ENCODE results near the gene GNRHR.

DNA sequence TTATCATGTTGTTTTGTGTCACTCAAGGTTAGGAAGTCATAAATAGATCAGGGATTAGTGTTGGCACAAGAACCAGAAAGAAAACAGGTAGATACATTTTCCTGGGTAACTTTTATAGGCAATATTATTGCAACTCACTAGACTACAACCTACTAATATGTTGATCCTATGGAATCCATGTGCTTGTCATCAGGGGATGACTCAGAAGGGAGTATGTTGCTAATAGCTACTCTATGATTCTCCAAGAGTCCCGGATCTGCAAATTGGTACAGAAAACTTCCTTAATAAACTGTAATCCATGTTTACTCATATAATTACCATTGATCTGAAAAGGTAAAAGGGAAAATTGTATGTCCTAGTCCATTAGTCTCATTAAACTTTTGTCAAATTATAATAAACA, 11.7 kb upstream of the GNRHR start:
- TF ChIP-seq, protein P1, sequence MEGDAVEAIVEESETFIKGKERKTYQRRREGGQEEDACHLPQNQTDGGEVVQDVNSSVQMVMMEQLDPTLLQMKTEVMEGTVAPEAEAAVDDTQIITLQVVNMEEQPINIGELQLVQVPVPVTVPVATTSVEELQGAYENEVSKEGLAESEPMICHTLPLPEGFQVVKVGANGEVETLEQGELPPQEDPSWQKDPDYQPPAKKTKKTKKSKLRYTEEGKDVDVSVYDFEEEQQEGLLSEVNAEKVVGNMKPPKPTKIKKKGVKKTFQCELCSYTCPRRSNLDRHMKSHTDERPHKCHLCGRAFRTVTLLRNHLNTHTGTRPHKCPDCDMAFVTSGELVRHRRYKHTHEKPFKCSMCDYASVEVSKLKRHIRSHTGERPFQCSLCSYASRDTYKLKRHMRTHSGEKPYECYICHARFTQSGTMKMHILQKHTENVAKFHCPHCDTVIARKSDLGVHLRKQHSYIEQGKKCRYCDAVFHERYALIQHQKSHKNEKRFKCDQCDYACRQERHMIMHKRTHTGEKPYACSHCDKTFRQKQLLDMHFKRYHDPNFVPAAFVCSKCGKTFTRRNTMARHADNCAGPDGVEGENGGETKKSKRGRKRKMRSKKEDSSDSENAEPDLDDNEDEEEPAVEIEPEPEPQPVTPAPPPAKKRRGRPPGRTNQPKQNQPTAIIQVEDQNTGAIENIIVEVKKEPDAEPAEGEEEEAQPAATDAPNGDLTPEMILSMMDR (IDR thresholded peaks at IDR 0.05): no peak
- no peak for TF ChIP-seq POLR2A (IDR thresholded peaks at IDR 0.05)
